Liver (tissue), 10 donors: Measurements from ENCODE around the gene NSUN5. TPM values are rescaled to one million over a fixed set of nuclear protein-coding genes. Genes with fewer than 3 reads are reported as not detected.
"Not testable (repeated sequence)": the region's sequence is repeated elsewhere in the genome, so short reads cannot be mapped to it uniquely, and the experiment has no call there.

Experiments used
- DNase-seq: peaks from one replicate; pipeline ENCODE4 v3.0.0-alpha.2; 2017; ENCODE audit warnings: low spot score
- H3K27ac ChIP-seq, 2 donors: one replicate each; pipeline ENCODE4 v1.7.0; 2013; ENCODE audit warnings: inconsistent platforms in 2 of 2, low read length in 2 of 2, control low read depth in 1 of 2, low read depth in 1 of 2, mild to moderate bottlenecking in 1 of 2
- H3K27me3 ChIP-seq, 4 donors: one replicate each; pipeline versions ENCODE4 v1.6.1 to v1.7.0; 2013; ENCODE audit warnings: low read length in 3 of 4, inconsistent platforms in 1 of 4, mild to moderate bottlenecking in 1 of 4, moderate library complexity in 1 of 4; ENCODE audit not compliant: control insufficient read depth in 4 of 4, insufficient read depth in 4 of 4
- H3K36me3 ChIP-seq, 4 donors: one replicate each; pipeline versions ENCODE4 v1.6.1 to v1.7.0; 2013; ENCODE audit warnings: low read length in 3 of 4, mild to moderate bottlenecking in 3 of 4, low read depth in 1 of 4, moderate library complexity in 1 of 4; ENCODE audit not compliant: control insufficient read depth in 4 of 4, insufficient read depth in 3 of 4
- H3K4me1 ChIP-seq, 4 donors: one replicate each; pipeline versions ENCODE4 v1.6.1 to v1.7.0; 2013; ENCODE audit warnings: low read length in 3 of 4, mild to moderate bottlenecking in 3 of 4, moderate library complexity in 1 of 4; ENCODE audit not compliant: control insufficient read depth in 4 of 4, insufficient read depth in 4 of 4
- H3K4me3 ChIP-seq, 3 donors: one replicate each; pipeline versions ENCODE4 v1.6.1 to v1.7.0; 2013; ENCODE audit warnings: low read length in 3 of 3, control low read depth in 1 of 3, low read depth in 1 of 3, mild to moderate bottlenecking in 1 of 3
- H3K9ac ChIP-seq, 2 donors: one replicate each; pipeline ENCODE4 v1.7.0; 2013; ENCODE audit warnings: low read length in 2 of 2, mild to moderate bottlenecking in 2 of 2, moderate library complexity in 2 of 2, control low read depth in 1 of 2, low read depth in 1 of 2
- H3K9me3 ChIP-seq, 4 donors: one replicate each; pipeline versions ENCODE4 v1.6.1 to v1.7.0; 2013; ENCODE audit warnings: low read length in 3 of 4; ENCODE audit not compliant: control insufficient read depth in 4 of 4
- WGBS: extraction: QIAGEN DNeasy Blood & Tissue Kit; methylation state at CpG from one replicate; pipeline ENCODE4 v1.1.7; 2013; 5-methylcytosine and 5-hydroxymethylcytosine counted together
- polyA plus RNA-seq, 2 donors: library from polyadenylated mRNA; stranded (reverse) in 1 of 2; unstranded in 1 of 2; fragments of 200-250 nt in 1 of 2; fragments of >200 nt in 1 of 2; fragmentation: Nextera tagmentation in 1 of 2; extraction: Ambion mirVana in 1 of 2; gene quantifications; one replicate each; pipeline versions ENCODE4 v1.2.1 to v1.2.3, GENCODE V29; 2013 to 2015
- small RNA-seq: library from RNA; depleted of rRNA; stranded (forward); fragments of <200 nt; gene quantifications from one replicate; pipeline ENCODE3, GENCODE V24; 2014
- total RNA-seq, 2 donors: library from RNA; depleted of rRNA; stranded (reverse); fragments of >200 nt; gene quantifications; one replicate each; pipeline ENCODE4 v1.2.3, GENCODE V29; 2014
- donor health status: healthy.
- donor health status: healthy.
- donor health status: healthy.
- donor health status: healthy.
- donor health status: healthy.

Gene NSUN5
- total and polyA plus RNA-seq, 4 donors, result 7.2 to 12.4 (median 10.3) TPM

GRCh38 chr7:73267813-73268212 is 40.8 kb downstream of the NSUN5 start:
- 86% methylated on average over 3 of the region's 4 CpGs for WGBS
- not testable (repeated sequence) for H3K9ac ChIP-seq, H3K4me3 ChIP-seq, H3K9me3 ChIP-seq, H3K4me1 ChIP-seq, DNase-seq, H3K27me3 ChIP-seq, H3K36me3 ChIP-seq, H3K27ac ChIP-seq

GRCh38 chr7:73266719-73267368 is 41.8 kb downstream of the NSUN5 start:
- not testable (repeated sequence) for H3K9me3 ChIP-seq, H3K27me3 ChIP-seq, H3K4me1 ChIP-seq, H3K36me3 ChIP-seq, H3K27ac ChIP-seq, H3K9ac ChIP-seq, H3K4me3 ChIP-seq, DNase-seq
- WGBS, result no CpG with 5 or more reads among the region's 22 CpGs

- not testable (repeated sequence) for DNase-seq, H3K9me3 ChIP-seq
- 50% methylated on average over 1 of the region's 2 CpGs for WGBS
Observed at GRCh38 chr7:73262416-73262815, 46.2 kb downstream of the NSUN5 start.

More at GRCh38 chr7:73262416-73262815, 46.2 kb downstream of the NSUN5 start:
- not testable (repeated sequence) for H3K27me3 ChIP-seq, H3K9ac ChIP-seq, H3K4me3 ChIP-seq, H3K36me3 ChIP-seq, H3K4me1 ChIP-seq, H3K27ac ChIP-seq

Small RNAs within 50 kb of the gene (small RNA-seq; reads per million reads assigned to genes)
- not detected for gene RNU6-1080P

Other genes with a start within 250 kb of the NSUN5 start
- gene SPDYE9, start 222.8 kb downstream of the NSUN5 start, total RNA-seq, result not detected
- under 1 TPM in 1 of 2 donors, not detected in 1; 0.61 TPM for gene SPDYE9, start 222.8 kb downstream of the NSUN5 start, polyA plus RNA-seq
- under 1 TPM; 0.14 to 0.17 TPM for gene TRIM50, start 19.3 kb upstream of the NSUN5 start, total RNA-seq
- gene TRIM50, start 19.3 kb upstream of the NSUN5 start, polyA plus RNA-seq, result 1 to 10 TPM in 1 of 2 donors, under 1 TPM in 1; 0.14 to 1.4 TPM
- not detected for gene FKBP6, start 19.3 kb upstream of the NSUN5 start, total RNA-seq
- not detected for gene FKBP6, start 19.3 kb upstream of the NSUN5 start, polyA plus RNA-seq
- gene FZD9, start 125.0 kb upstream of the NSUN5 start, total RNA-seq, result under 1 TPM; 0.33 to 0.56 TPM
- under 1 TPM; 0.11 to 0.18 TPM for gene FZD9, start 125.0 kb upstream of the NSUN5 start, polyA plus RNA-seq
- 10 to 100 TPM; 30.7 to 31.3 TPM for gene BAZ1B, start 213.5 kb upstream of the NSUN5 start, total RNA-seq
- 10 to 100 TPM in 1 of 2 donors, 1 to 10 TPM in 1; 8.6 to 12.3 TPM for gene BAZ1B, start 213.5 kb upstream of the NSUN5 start, polyA plus RNA-seq
- gene BCL7B, start 248.9 kb upstream of the NSUN5 start, total RNA-seq, result 10 to 100 TPM; 13.2 to 15.5 TPM
- gene BCL7B, start 248.9 kb upstream of the NSUN5 start, polyA plus RNA-seq, result 10 to 100 TPM; 27.0 to 27.5 TPM